ENCODE results near the gene RCAN2. TPM values are rescaled to one million over a fixed set of nuclear protein-coding genes. Genes with fewer than 3 reads are reported as not detected.

Gene RCAN2
- total and polyA plus RNA-seq, 2 experiments from 2014 or later: 6.0 to 9.3 TPM

DNA sequence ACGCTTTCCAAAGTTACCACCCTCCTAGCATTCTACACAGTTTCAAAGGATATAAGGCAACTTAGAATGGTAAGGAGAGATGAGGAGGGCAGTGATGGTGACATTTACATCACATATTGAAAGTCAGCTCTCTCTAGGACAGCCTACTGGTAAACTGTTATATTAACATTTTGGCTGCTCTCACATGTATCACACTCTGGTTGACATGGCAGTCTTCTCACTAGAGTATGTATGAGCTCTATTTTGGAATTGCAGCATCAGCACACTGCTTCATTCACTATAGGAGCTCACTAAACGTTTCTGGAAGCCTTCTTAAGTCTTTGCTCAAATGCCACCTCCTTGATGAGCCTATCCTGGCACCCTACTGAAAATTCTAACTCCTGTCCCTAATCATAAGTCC, 184.8 kb downstream of the RCAN2 start (continued):
- TF ChIP-seq, protein P1, sequence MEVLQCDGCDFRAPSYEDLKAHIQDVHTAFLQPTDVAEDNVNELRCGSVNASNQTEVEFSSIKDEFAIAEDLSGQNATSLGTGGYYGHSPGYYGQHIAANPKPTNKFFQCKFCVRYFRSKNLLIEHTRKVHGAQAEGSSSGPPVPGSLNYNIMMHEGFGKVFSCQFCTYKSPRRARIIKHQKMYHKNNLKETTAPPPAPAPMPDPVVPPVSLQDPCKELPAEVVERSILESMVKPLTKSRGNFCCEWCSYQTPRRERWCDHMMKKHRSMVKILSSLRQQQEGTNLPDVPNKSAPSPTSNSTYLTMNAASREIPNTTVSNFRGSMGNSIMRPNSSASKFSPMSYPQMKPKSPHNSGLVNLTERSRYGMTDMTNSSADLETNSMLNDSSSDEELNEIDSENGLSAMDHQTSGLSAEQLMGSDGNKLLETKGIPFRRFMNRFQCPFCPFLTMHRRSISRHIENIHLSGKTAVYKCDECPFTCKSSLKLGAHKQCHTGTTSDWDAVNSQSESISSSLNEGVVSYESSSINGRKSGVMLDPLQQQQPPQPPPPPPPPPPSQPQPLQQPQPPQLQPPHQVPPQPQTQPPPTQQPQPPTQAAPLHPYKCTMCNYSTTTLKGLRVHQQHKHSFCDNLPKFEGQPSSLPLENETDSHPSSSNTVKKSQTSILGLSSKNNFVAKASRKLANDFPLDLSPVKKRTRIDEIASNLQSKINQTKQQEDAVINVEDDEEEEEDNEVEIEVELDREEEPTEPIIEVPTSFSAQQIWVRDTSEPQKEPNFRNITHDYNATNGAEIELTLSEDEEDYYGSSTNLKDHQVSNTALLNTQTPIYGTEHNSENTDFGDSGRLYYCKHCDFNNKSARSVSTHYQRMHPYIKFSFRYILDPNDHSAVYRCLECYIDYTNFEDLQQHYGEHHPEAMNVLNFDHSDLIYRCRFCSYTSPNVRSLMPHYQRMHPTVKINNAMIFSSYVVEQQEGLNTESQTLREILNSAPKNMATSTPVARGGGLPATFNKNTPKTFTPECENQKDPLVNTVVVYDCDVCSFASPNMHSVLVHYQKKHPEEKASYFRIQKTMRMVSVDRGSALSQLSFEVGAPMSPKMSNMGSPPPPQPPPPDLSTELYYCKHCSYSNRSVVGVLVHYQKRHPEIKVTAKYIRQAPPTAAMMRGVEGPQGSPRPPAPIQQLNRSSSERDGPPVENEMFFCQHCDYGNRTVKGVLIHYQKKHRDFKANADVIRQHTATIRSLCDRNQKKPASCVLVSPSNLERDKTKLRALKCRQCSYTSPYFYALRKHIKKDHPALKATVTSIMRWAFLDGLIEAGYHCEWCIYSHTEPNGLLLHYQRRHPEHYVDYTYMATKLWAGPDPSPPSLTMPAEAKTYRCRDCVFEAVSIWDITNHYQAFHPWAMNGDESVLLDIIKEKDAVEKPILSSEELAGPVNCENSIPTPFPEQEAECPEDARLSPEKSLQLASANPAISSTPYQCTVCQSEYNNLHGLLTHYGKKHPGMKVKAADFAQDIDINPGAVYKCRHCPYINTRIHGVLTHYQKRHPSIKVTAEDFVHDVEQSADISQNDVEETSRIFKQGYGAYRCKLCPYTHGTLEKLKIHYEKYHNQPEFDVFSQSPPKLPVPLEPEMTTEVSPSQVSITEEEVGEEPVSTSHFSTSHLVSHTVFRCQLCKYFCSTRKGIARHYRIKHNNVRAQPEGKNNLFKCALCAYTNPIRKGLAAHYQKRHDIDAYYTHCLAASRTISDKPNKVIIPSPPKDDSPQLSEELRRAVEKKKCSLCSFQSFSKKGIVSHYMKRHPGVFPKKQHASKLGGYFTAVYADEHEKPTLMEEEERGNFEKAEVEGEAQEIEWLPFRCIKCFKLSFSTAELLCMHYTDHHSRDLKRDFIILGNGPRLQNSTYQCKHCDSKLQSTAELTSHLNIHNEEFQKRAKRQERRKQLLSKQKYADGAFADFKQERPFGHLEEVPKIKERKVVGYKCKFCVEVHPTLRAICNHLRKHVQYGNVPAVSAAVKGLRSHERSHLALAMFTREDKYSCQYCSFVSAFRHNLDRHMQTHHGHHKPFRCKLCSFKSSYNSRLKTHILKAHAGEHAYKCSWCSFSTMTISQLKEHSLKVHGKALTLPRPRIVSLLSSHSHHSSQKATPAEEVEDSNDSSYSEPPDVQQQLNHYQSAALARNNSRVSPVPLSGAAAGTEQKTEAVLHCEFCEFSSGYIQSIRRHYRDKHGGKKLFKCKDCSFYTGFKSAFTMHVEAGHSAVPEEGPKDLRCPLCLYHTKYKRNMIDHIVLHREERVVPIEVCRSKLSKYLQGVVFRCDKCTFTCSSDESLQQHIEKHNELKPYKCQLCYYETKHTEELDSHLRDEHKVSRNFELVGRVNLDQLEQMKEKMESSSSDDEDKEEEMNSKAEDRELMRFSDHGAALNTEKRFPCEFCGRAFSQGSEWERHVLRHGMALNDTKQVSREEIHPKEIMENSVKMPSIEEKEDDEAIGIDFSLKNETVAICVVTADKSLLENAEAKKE (CRISPR knock-in tag; IDR thresholded peaks at IDR 0.05): no peak
- no peak for TF ChIP-seq POLR2AphosphoS5 (IDR thresholded peaks at IDR 0.05; ENCODE audit: low read depth)
- TF ChIP-seq EZH2phosphoT487 (IDR thresholded peaks at IDR 0.05; ENCODE audit: unreplicated experiment): no peak

DNA sequence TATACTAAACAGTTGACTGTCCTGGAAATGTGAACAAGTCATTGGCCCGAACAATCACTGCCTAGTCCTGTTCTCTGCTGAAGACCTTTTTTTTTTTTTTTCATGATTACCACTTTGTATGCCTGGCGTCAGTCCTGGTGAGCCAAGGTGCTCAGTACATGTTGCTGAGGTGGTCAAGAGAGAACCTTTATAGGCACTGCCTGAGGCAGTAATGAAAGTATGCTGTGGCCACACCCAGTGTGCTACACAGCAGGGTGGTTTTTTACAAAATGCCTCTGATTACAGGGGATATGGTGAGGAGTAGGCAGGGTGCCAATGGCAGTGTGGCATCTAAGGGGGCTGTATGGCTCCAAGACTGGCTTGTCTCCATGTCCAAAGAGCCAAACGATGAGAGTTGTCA, 185.4 kb downstream of the RCAN2 start:
- H3K27ac Mint-ChIP-seq: no peak overlapping the region
- DNase-seq (ENCODE audit: low spot score): no peak
- no peaks in the 10 kb centered on the region for H3K36me3 ChIP-seq (ENCODE audit: insufficient read depth)
- no peaks in the 10 kb centered on the region for H4K20me1 ChIP-seq (replicated peaks; ENCODE audit: insufficient read depth)
- H3K27me3 Mint-ChIP-seq (ENCODE audit: insufficient read depth, low read depth, poor library complexity): no peaks in the 10 kb centered on the region
- no peaks in the 10 kb centered on the region for H3K79me2 ChIP-seq (replicated peaks; ENCODE audit: insufficient read depth)
- no peaks in the 10 kb centered on the region for H3K36me3 Mint-ChIP-seq (ENCODE audit: low read depth)
- no peak overlapping the region for H3K4me3 ChIP-seq
- H3K4me3 Mint-ChIP-seq: no peak overlapping the region
- H3F3A ChIP-seq (replicated peaks; ENCODE audit: low read depth): no peaks in the 10 kb centered on the region
- H3K9me3 Mint-ChIP-seq: no peaks in the 10 kb centered on the region
- no peaks in the 10 kb centered on the region for H3K27me3 ChIP-seq (ENCODE audit: insufficient read depth)
- ATAC-seq: no peak
- no peak overlapping the region for H2AFZ ChIP-seq
- H3K9me2 ChIP-seq (ENCODE audit: insufficient read depth): no peaks in the 10 kb centered on the region; the same call in 1 of the 2 replicates
- no peak overlapping the region for H3K27ac ChIP-seq (ENCODE audit: low read depth)
- no peaks in the 10 kb centered on the region for H3K4me1 Mint-ChIP-seq
- H3K4me1 ChIP-seq (ENCODE audit: insufficient read depth): no peaks in the 10 kb centered on the region
- H3K4me2 ChIP-seq: no peak overlapping the region
- TF ChIP-seq JUNB (IDR thresholded peaks at IDR 0.05; ENCODE audit: unreplicated experiment) (no peak), ZNF331 (CRISPR knock-in tag; IDR thresholded peaks at IDR 0.05; ENCODE audit: low read depth) (no peak), NANOG (IDR thresholded peaks at IDR 0.05; ENCODE audit: borderline replicate concordance) (no peak), EZH2phosphoT487 (IDR thresholded peaks at IDR 0.05; ENCODE audit: unreplicated experiment) (no peak), POLR2AphosphoS5 (IDR thresholded peaks at IDR 0.05; ENCODE audit: low read depth) (no peak), ZNF114 (CRISPR knock-in tag; IDR thresholded peaks at IDR 0.05) (no peak), STAT1 (IDR thresholded peaks at IDR 0.05; ENCODE audit: unreplicated experiment) (no peak)
- TF ChIP-seq, protein P2, sequence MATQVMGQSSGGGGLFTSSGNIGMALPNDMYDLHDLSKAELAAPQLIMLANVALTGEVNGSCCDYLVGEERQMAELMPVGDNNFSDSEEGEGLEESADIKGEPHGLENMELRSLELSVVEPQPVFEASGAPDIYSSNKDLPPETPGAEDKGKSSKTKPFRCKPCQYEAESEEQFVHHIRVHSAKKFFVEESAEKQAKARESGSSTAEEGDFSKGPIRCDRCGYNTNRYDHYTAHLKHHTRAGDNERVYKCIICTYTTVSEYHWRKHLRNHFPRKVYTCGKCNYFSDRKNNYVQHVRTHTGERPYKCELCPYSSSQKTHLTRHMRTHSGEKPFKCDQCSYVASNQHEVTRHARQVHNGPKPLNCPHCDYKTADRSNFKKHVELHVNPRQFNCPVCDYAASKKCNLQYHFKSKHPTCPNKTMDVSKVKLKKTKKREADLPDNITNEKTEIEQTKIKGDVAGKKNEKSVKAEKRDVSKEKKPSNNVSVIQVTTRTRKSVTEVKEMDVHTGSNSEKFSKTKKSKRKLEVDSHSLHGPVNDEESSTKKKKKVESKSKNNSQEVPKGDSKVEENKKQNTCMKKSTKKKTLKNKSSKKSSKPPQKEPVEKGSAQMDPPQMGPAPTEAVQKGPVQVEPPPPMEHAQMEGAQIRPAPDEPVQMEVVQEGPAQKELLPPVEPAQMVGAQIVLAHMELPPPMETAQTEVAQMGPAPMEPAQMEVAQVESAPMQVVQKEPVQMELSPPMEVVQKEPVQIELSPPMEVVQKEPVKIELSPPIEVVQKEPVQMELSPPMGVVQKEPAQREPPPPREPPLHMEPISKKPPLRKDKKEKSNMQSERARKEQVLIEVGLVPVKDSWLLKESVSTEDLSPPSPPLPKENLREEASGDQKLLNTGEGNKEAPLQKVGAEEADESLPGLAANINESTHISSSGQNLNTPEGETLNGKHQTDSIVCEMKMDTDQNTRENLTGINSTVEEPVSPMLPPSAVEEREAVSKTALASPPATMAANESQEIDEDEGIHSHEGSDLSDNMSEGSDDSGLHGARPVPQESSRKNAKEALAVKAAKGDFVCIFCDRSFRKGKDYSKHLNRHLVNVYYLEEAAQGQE (IDR thresholded peaks at IDR 0.05; ENCODE audit: unreplicated experiment): no peak
- TF ChIP-seq, protein P3, sequence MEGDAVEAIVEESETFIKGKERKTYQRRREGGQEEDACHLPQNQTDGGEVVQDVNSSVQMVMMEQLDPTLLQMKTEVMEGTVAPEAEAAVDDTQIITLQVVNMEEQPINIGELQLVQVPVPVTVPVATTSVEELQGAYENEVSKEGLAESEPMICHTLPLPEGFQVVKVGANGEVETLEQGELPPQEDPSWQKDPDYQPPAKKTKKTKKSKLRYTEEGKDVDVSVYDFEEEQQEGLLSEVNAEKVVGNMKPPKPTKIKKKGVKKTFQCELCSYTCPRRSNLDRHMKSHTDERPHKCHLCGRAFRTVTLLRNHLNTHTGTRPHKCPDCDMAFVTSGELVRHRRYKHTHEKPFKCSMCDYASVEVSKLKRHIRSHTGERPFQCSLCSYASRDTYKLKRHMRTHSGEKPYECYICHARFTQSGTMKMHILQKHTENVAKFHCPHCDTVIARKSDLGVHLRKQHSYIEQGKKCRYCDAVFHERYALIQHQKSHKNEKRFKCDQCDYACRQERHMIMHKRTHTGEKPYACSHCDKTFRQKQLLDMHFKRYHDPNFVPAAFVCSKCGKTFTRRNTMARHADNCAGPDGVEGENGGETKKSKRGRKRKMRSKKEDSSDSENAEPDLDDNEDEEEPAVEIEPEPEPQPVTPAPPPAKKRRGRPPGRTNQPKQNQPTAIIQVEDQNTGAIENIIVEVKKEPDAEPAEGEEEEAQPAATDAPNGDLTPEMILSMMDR (conservative IDR thresholded peaks at IDR 0.05; ENCODE audit: low read depth in 2 of 2): no peak
